NCI-H510A treated with DMSO at 0.1 percent for 48 hours (cell line): ENCODE results near the gene AQP7.
"Not testable (repeated sequence)": the region's sequence is repeated elsewhere in the genome, so short reads cannot be mapped to it uniquely, and the experiment has no call there.

ENCODE experiments used
- DNase-seq: peaks from one replicate; lab custom pipeline; 2025; lab: John Stamatoyannopoulos, UW

AQP7 gene

GRCh38 chr9:33374634-33375237 is 27.6 kb downstream of the AQP7 start:
- DNase-seq: peak; percentile 61

- no peak for DNase-seq
Measured at GRCh38 chr9:33374190-33374589, 28.2 kb downstream of the AQP7 start.

- DNase-seq: no peak
Measured at GRCh38 chr9:33372900-33373299, 29.5 kb downstream of the AQP7 start.

GRCh38 chr9:33366979-33367480 is 35.3 kb downstream of the AQP7 start:
- DNase-seq: no peak

GRCh38 chr9:33364814-33365213 is 37.6 kb downstream of the AQP7 start:
- DNase-seq: not testable (repeated sequence)

- no peak for DNase-seq
Measured at GRCh38 chr9:33364127-33364526, 38.2 kb downstream of the AQP7 start.

- not testable (repeated sequence) for DNase-seq
Measured at GRCh38 chr9:33358641-33359040, 43.7 kb downstream of the AQP7 start.

GRCh38 chr9:33355933-33356332 is 46.4 kb downstream of the AQP7 start:
- DNase-seq: no peak

- no peak for DNase-seq
Measured at GRCh38 chr9:33354651-33355211, 47.6 kb downstream of the AQP7 start.

GRCh38 chr9:33351547-33351946 is 50.8 kb downstream of the AQP7 start:
- no peak for DNase-seq

GRCh38 chr9:33350310-33350709 is 52.1 kb downstream of the AQP7 start:
- no peak for DNase-seq

- DNase-seq: no peak
Measured at GRCh38 chr9:33349743-33350142, 52.6 kb downstream of the AQP7 start.

- no peak for DNase-seq
Measured at GRCh38 chr9:33348998-33349397, 53.4 kb downstream of the AQP7 start.

GRCh38 chr9:33346564-33346963 is 55.8 kb downstream of the AQP7 start:
- no peak for DNase-seq

- DNase-seq: no peak
Measured at GRCh38 chr9:33344145-33344544, 58.2 kb downstream of the AQP7 start.

GRCh38 chr9:33341182-33341581 is 61.2 kb downstream of the AQP7 start:
- no peak for DNase-seq

GRCh38 chr9:33340186-33340585 is 62.2 kb downstream of the AQP7 start:
- DNase-seq: no peak
